ENCODE measurements around the gene KCNMB2.
"Not testable (repeated sequence)": the region's sequence is repeated elsewhere in the genome, so short reads cannot be mapped to it uniquely, and the experiment has no call there.

The KCNMB2 gene

GRCh38 chr3:178690571-178690970 lies 154.3 kb downstream of the KCNMB2 start:
- no peak for DNase-seq (ENCODE audit: low read depth in 2 of 2, low spot score in 1 of 2)

DNA sequence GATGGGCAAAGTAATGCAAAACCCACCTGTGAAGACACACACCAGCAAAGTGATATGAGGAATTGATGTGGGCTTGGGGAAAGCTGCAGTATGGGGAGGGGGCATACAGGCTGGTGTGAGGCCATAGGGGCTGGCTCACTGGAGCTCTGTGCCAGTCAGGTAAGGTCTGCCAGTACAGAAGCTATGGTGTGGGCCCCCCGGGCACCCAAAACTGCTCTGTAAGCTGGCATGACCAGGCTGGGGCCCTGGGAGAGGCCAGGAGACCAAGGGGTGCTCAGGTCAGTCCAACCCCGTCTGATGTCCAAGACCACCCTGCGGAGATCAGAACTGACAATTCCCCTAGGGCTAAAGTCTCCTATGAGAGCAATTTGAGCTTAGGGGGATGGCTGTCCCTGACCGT lies 163.1 kb downstream of the KCNMB2 start:
- DNase-seq (ENCODE audit: low read depth in 2 of 2, low spot score in 1 of 2), result no peak

DNA sequence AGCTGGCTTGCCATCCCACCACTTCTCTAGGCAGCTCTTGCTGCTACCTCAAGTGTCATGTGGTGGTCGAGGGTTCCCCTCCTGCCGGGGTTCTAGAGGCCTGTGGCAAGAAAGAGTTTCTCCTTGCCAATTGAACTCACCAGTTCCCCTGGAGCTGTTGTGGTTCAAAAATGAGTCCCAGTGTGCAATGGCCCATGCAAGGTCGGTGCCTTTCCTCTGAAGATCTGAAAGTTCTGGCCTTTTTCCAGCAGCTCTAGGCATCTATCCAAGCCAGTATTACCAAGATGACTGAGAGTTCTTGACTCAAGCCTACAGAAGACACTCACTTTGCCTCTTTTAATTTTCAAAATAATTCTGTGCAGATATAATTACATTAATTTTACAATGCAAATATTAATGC lies 163.6 kb downstream of the KCNMB2 start:
- DNase-seq (ENCODE audit: low read depth in 2 of 2, low spot score in 1 of 2), result no peak

DNA sequence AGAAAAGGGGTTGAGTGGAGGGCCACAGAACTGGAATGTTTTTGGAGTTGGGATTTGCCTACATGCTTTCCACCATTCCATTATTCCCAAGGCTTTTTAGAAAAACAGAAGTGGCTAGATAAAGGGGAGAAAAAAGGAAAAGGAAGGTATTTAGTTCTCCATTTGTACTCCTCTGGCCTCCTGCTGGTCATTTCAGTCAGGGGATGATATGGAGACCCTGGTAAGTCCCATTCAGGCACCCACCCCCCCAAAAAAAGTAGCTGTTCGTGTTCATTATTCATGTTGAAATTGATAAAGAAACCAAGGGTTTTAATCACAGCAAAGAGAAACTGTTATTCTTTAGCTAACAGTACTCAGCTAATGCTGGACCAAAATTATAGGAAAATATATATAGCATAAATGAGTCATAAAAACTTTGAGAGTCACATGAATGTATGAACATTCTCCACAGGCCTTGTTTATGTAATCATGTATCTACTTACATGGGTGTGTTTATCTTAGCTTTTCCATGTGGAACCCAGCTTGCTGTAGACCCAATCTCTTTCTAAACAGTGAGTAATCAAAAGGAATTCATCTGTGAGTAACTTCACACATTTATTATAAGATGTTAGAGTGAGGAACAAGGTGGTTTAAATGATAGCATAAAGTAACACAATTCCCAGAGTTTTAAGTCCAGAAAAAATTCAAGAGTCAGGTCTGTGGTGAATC lies 167.2 kb downstream of the KCNMB2 start:
- DNase-seq (ENCODE audit: low read depth in 2 of 2, low spot score in 1 of 2), result no peak

- DNase-seq (ENCODE audit: low read depth in 2 of 2, low spot score in 1 of 2), result no peak
Observed at GRCh38 chr3:178705925-178706324, 169.7 kb downstream of the KCNMB2 start.

GRCh38 chr3:178706411-178706810 lies 170.2 kb downstream of the KCNMB2 start:
- DNase-seq (ENCODE audit: low read depth in 2 of 2, low spot score in 1 of 2), result no peak

GRCh38 chr3:178707311-178708031 lies 171.2 kb downstream of the KCNMB2 start:
- DNase-seq (ENCODE audit: low read depth in 2 of 2, low spot score in 1 of 2), result no peak

- no peak for DNase-seq (ENCODE audit: low read depth in 2 of 2, low spot score in 1 of 2)
Observed at GRCh38 chr3:178709051-178709450, 172.8 kb downstream of the KCNMB2 start.

DNA sequence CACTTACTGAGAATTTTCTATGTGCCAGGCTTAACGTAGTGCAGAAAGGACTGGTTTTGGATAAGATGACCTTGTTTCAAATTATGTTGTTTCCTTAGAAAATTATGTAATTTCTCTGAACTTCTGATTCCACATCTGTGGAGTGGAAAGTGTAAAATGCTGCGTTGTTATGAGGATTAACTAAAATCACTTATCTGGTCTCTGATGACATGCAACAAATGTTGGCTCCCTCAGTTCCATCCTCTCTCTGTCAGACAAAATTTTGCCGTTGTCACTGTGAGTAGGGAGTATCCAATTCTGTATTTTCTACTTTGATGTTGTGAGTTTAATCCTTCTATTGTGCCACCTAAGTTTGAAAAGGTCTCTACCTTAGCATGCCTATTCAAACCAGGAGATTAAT lies 175.5 kb downstream of the KCNMB2 start:
- DNase-seq (ENCODE audit: low read depth in 2 of 2, low spot score in 1 of 2), result no peak

GRCh38 chr3:178712247-178712646 lies 176.0 kb downstream of the KCNMB2 start:
- DNase-seq (ENCODE audit: low read depth in 2 of 2, low spot score in 1 of 2), result no peak

DNA sequence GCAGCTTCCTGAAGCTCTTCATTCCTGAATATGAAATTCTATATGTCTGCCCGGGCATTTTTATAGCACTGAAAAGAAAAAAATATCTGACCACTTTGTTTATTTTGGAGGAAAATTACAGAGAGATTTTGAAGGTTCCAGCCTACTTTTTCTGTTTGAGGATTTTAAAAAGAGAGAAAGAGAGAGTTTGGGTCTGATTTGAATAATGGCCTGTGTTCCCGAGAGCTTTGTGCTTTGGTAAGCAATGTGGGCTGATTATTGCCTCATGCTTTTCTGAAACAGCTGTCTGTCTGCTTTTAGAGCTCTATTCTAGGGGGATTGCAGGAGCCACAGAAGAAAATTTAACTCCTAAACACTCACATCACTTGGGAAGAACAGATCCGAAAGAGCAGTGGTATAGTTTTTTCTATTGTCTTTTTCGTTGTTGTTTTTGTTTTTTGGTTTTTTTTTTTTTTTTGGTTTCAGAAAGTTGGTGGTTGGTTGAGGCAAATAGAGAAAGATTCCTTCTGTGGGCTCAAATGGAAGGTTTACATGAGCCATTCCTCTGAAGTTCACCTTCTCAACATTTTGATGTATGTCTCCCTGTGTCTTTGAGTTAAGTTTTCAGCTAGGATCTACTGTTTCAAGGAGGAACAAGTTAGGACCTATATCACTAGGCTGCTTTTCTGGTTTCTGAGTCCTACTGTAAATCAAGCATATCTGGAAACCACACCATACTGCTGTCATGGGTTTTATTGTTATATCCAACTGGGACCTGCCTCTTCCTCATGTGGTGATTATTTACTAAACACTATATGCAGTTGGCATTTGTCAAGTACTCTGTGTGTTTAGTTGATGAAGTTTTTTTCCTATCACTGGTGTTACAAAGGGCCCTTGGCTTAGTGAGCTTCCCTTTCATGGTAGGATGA lies 178.9 kb downstream of the KCNMB2 start:
- no peak for DNase-seq (ENCODE audit: low read depth in 2 of 2, low spot score in 1 of 2)

GRCh38 chr3:178718995-178719635 lies 182.9 kb downstream of the KCNMB2 start:
- DNase-seq (ENCODE audit: low read depth in 2 of 2, low spot score in 1 of 2), result no peak

DNA sequence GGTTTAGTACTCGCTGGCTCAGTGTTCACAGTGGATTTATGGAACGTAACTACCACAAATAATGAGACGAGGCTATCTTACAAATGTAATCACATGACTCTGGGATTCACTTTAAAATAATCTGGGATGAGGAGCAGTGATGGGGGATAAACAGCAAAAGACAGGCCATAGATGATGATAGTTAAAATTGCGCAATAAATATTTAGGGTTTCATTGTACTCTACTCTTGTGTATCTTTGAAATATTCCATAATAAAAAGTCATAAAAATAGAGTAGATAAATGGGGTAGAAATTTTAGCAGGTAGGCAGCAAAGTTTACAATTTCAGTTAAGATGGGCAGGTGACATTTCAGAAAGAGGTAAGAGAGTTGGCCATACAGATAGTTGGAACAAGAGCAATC lies 196.6 kb downstream of the KCNMB2 start:
- no peak for DNase-seq (ENCODE audit: low read depth in 2 of 2, low spot score in 1 of 2)

GRCh38 chr3:178735032-178735674 lies 198.9 kb downstream of the KCNMB2 start:
- DNase-seq (ENCODE audit: low read depth in 2 of 2, low spot score in 1 of 2), result no peak

DNA sequence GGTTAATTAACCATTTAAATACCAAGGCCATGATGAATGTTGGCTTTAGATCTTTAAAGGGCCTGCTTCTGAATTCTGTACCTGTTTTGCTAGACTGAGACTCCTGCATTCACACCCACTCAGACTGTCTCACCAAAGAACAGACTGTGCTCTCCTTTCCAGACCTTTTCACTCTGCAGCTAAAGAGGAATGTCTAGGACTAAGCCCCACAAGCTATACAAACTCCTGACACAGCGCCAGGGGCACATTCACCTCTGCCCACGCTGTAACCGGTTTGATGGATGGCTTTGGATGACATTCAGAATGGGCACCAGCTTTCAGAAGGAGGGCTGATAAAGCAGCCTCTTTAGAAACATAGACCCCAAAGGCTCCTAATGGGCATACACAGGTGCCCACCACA lies 200.1 kb downstream of the KCNMB2 start:
- no peak for DNase-seq (ENCODE audit: low read depth in 2 of 2, low spot score in 1 of 2)

DNA sequence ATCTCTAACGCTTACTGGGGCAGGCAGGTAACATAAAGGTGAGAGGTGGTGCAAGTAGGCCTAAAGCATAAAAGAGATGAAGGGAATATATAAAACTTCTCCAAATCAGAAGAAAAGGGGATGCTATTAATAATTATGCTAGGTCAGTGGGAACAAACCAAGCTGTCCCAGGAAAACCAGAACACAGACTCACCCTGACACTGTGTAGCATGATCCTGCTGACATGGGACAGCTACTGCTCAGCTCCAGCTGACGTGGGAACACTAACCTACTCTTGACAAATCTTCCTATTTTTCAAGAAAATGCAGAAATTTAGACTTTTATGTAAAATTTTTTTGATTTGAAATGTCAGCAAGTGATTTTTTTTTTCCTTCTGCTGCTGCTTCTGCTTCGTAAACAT lies 203.5 kb downstream of the KCNMB2 start:
- no peak for DNase-seq (ENCODE audit: low read depth in 2 of 2, low spot score in 1 of 2)

- DNase-seq (ENCODE audit: low read depth in 2 of 2, low spot score in 1 of 2), result no peak
Observed at GRCh38 chr3:178741020-178741419, 204.8 kb downstream of the KCNMB2 start.

GRCh38 chr3:178743297-178743696 lies 207.1 kb downstream of the KCNMB2 start:
- DNase-seq (ENCODE audit: low read depth in 2 of 2, low spot score in 1 of 2), result no peak

DNA sequence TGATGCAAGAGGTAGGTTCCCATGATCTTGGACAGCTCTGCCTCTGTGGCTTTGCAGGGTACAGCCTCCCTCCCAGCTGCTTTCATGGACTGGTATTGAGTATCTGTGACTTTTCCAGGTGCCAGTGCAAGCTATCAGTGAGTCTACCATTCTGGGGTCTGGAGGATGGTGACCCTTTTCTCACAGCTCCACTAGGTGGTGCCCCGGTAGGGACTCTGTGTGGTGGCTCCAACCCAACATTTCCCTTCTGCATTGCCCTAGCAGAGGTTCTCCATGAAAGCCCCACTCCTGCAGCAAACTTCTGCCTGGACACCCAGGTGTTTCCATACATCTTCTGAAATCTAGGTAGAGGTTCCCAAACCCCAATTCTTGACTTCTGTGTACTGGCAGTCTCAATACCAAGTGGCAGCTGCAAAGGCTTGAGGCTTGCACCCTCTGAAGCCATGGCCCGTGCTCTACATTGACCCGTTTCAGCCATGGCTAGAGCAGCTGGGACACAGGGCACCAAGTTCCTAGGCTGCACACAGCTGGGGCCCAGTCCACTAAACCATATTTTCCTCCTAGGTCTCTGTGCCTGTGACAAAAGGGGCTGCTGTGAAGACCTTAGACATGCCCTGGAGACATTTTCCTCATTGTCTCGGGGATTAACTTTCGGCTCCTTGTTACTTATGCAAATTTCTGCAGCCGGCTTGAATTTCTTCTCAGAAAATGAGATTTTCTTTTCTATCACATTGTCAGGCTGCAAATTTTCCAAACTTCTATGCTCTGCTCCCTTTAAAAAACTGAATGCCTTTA lies 209.8 kb downstream of the KCNMB2 start:
- not testable (repeated sequence) for DNase-seq (ENCODE audit: low read depth in 2 of 2, low spot score in 1 of 2)

DNA sequence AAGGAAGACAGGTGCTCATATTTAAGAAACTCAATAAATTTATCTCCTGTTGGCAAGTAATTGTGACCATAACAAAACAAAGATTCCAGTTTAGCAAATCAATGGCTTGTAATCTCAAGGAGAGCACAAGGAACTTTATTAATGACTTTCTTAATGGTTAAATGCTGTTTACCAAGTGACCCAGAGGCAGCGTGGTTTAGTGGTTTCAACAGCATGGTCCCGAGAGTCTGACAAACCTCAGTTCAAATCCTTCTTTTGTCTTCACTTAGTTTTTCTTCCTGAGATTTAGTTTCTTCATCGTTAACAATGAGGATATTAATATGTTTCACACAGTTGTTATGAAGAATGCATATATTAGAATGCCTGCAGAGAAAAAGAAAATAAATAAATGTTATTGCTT lies 212.6 kb downstream of the KCNMB2 start:
- no peak for DNase-seq (ENCODE audit: low read depth in 2 of 2, low spot score in 1 of 2)
